Astrocyte (in vitro differentiated cells and primary cell): ENCODE results near the gene ETV6. TPM values are rescaled to one million over a fixed set of nuclear protein-coding genes. Genes with fewer than 3 reads are reported as not detected.

Experiments used
- DNase-seq: peaks from one replicate; pipeline ENCODE4 v3.0.0-alpha.2; 2010; ENCODE audit warnings: low read depth
- FAIRE-seq: peaks from 2 replicates; lab custom pipeline; 2011; peaks lifted over from hg19 to GRCh38; lab: Jason Lieb, UNC
- H2AFZ ChIP-seq: 2 replicates; pipeline ENCODE4 v1.6.0; 2012; ENCODE audit warnings: low read depth, low read length, inconsistent platforms
- H3K27ac ChIP-seq: 2 replicates; pipeline ENCODE4 v1.5.1; 2011; ENCODE audit warnings: low read depth, low read length, inconsistent platforms
- H3K27me3 ChIP-seq: 2 replicates; pipeline ENCODE4 v1.6.0; 2011; ENCODE audit warnings: low read length, inconsistent platforms; ENCODE audit not compliant: insufficient read depth
- H3K36me3 ChIP-seq: 2 replicates; pipeline ENCODE4 v1.5.1; 2011; ENCODE audit warnings: low read length, inconsistent platforms; ENCODE audit not compliant: insufficient read depth
- H3K4me1 ChIP-seq: 2 replicates; pipeline ENCODE4 v1.5.1; 2011; ENCODE audit warnings: low read length, inconsistent platforms; ENCODE audit not compliant: insufficient read depth
- H3K4me2 ChIP-seq: 2 replicates; pipeline ENCODE4 v1.6.0; 2012; ENCODE audit warnings: low read length, inconsistent platforms
- H3K4me3 ChIP-seq: 2 replicates; pipeline ENCODE4 v1.5.1; 2011; ENCODE audit warnings: low read depth, mild to moderate bottlenecking, low read length, inconsistent platforms; ENCODE audit not compliant: insufficient read depth
- H3K79me2 ChIP-seq: 2 replicates; pipeline ENCODE4 v1.6.0; 2012; ENCODE audit warnings: mild to moderate bottlenecking, low read length, inconsistent platforms; ENCODE audit not compliant: insufficient read depth
- H3K9ac ChIP-seq: 2 replicates; pipeline ENCODE4 v1.6.0; 2012; ENCODE audit warnings: mild to moderate bottlenecking, low read length, inconsistent platforms
- H3K9me3 ChIP-seq: 2 replicates; pipeline ENCODE4 v1.5.1; 2012; ENCODE audit warnings: low read depth, mild to moderate bottlenecking, low read length, inconsistent platforms; ENCODE audit not compliant: insufficient read depth
- H4K20me1 ChIP-seq: 2 replicates; pipeline ENCODE4 v1.6.0; 2012; ENCODE audit warnings: low read length, inconsistent platforms; ENCODE audit not compliant: insufficient read depth
- H3K27ac Mint-ChIP-seq: one replicate; pipeline ENCODE4 v1.8.0; 2021; ENCODE audit warnings: mild to moderate bottlenecking, mixed read lengths; ENCODE audit not compliant: unreplicated experiment
- H3K27me3 Mint-ChIP-seq: one replicate; pipeline ENCODE4 v1.8.0; 2021; ENCODE audit warnings: low read depth, mixed read lengths; ENCODE audit not compliant: unreplicated experiment
- H3K36me3 Mint-ChIP-seq: one replicate; pipeline ENCODE4 v1.8.0; 2021; ENCODE audit warnings: low read depth, mixed read lengths; ENCODE audit not compliant: unreplicated experiment
- H3K4me1 Mint-ChIP-seq: one replicate; pipeline ENCODE4 v1.8.0; 2021; ENCODE audit warnings: low read depth, mixed read lengths; ENCODE audit not compliant: unreplicated experiment
- H3K4me3 Mint-ChIP-seq: one replicate; pipeline ENCODE4 v1.8.0; 2021; ENCODE audit warnings: mild to moderate bottlenecking, moderate library complexity, mixed read lengths; ENCODE audit not compliant: unreplicated experiment
- H3K9me3 Mint-ChIP-seq: one replicate; pipeline ENCODE4 v1.8.0; 2021; ENCODE audit warnings: mild to moderate bottlenecking, mixed read lengths; ENCODE audit not compliant: unreplicated experiment
- CTCF ChIP-seq: IDR thresholded peaks from 2 replicates; pipeline ENCODE4 v1.5.1; 2011; ENCODE audit warnings: low read depth, mild to moderate bottlenecking, inconsistent platforms, low read length, moderate library complexity; ENCODE audit not compliant: insufficient read depth
- EZH2 ChIP-seq: IDR thresholded peaks from 2 replicates; pipeline ENCODE4 v1.6.1; 2012; ENCODE audit warnings: mild to moderate bottlenecking, low read length, inconsistent platforms; ENCODE audit not compliant: insufficient read depth
- total RNA-seq: library from RNA; stranded (reverse); gene quantifications from 2 replicates; pipeline ENCODE4 v1.2.1, GENCODE V29; 2021

Gene ETV6
- total RNA-seq, 1 donor from 2014 or later: 41.2 TPM

DNA sequence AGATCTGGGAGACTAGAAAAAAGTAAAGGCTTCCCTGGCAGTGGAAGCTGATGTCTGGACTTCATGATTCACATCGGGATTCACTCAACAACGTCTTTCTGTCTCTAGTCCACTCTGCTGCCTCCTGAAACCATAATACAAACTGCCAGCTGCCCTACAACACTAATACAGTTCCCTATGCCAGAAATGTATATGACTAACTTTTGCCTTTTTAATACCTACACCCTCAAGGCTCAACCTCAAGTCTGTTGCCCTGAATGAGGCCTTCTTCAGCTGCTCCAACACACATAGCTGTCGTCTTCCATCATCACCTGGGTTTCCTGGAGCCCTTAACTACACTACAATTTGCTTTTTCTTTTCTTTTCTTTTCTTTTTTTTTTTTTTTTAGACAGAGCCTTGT lies 238.6 kb downstream of the ETV6 start:
- TF ChIP-seq EZH2 (no peak), CTCF (no peak)
- Mint-ChIP-seq H3K36me3 (peaks cover 52% of the 10 kb centered on the region), H3K27ac (no peak overlapping the region), H3K9me3 (no peaks in the 10 kb centered on the region), H3K4me1 (peaks cover 33% of the 10 kb centered on the region), H3K27me3 (no peaks in the 10 kb centered on the region), H3K4me3 (no peak overlapping the region)
- no peak overlapping the region for H3K4me3 ChIP-seq
- H3K36me3 ChIP-seq: peaks cover 11% of the 10 kb centered on the region
- no peaks in the 10 kb centered on the region for H4K20me1 ChIP-seq
- no peaks in the 10 kb centered on the region for H3K27me3 ChIP-seq
- peaks cover 23% of the 10 kb centered on the region for H3K4me1 ChIP-seq
- DNase-seq (no peak), FAIRE-seq (no peak)
- no peak overlapping the region for H3K27ac ChIP-seq
- H3K9me3 ChIP-seq: no peaks in the 10 kb centered on the region
- no peak overlapping the region for H3K4me2 ChIP-seq
- no peak overlapping the region for H3K9ac ChIP-seq
- H3K79me2 ChIP-seq: no peaks in the 10 kb centered on the region
- H2AFZ ChIP-seq: no peak overlapping the region

DNA sequence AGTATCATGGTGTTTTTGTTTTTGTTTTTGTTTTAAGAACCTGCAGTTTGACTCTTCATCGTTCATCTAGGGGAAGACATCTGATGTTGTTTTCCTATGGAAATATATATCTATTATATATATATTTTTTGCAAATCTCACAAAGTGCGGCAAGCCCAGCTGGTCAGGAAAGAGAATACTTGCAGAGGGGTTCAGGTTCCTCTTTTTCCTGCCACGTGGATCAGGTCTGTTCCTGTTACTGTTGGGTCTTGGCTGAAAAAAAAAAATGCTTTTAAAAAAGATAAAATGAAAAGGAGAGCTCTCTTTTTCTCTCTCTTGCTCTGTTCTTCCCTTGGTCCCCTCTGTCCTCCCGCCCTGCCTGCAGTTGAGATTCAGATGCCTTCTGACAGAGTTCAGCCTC lies 241.9 kb downstream of the ETV6 start:
- TF ChIP-seq CTCF: no peak
- no peak for TF ChIP-seq EZH2
- no peaks in the 10 kb centered on the region for H3K27me3 Mint-ChIP-seq
- H3K79me2 ChIP-seq: no peaks in the 10 kb centered on the region
- H3K4me1 ChIP-seq: no peaks in the 10 kb centered on the region
- H3K9ac ChIP-seq: no peak overlapping the region
- H3K36me3 ChIP-seq: peaks cover 26% of the 10 kb centered on the region
- no peak overlapping the region for H3K4me3 ChIP-seq
- peaks cover 5% of the 10 kb centered on the region for H3K4me1 Mint-ChIP-seq
- no peak overlapping the region for H3K27ac Mint-ChIP-seq
- H3K27ac ChIP-seq: no peak overlapping the region
- no peaks in the 10 kb centered on the region for H3K9me3 Mint-ChIP-seq
- DNase-seq: no peak
- no peak overlapping the region for H3K4me3 Mint-ChIP-seq
- no peaks in the 10 kb centered on the region for H4K20me1 ChIP-seq
- no peak overlapping the region for H2AFZ ChIP-seq
- no peaks in the 10 kb centered on the region for H3K27me3 ChIP-seq
- no peak for FAIRE-seq
- H3K36me3 Mint-ChIP-seq: peaks cover 41% of the 10 kb centered on the region
- H3K9me3 ChIP-seq: no peaks in the 10 kb centered on the region
- no peak overlapping the region for H3K4me2 ChIP-seq

DNA sequence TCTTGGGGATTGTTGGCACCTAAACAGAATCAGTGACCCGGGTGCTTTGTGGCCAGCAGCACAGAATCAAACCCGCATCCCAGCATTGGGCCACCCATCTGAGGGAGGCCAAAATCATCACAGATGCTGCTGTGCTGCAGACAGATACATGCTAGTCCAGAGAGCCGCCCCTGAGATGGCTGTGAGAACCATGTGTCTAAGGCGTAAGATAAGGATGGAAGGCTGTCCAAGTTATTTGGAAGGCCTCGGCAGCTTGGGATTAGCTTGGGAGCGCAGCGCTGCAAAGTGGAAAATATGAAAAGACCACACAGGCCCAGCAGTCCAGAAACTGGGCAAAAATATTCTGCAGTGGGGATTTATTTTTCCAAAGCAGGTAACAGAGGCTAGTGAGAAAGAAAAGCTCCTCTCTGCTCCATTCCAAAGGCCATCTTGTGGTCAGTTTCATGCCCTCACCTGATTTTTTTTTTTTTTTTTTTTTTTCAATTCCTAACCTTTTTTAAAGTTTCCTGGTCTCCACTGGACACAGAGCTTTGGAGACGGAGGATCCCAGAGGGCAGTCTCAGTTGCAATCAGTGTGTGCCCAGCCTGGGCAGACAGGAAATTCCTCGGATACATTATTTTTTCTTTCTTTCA lies 242.4 kb downstream of the ETV6 start:
- DNase-seq (no peak), FAIRE-seq (no peak)
- Mint-ChIP-seq H3K27me3 (no peaks in the 10 kb centered on the region), H3K4me3 (no peak overlapping the region), H3K27ac (no peak overlapping the region), H3K36me3 (peaks cover 39% of the 10 kb centered on the region), H3K9me3 (no peaks in the 10 kb centered on the region), H3K4me1 (peaks cover 3% of the 10 kb centered on the region)
- no peak overlapping the region for H3K4me2 ChIP-seq
- no peak overlapping the region for H2AFZ ChIP-seq
- H4K20me1 ChIP-seq: no peaks in the 10 kb centered on the region
- H3K79me2 ChIP-seq: no peaks in the 10 kb centered on the region
- no peak overlapping the region for H3K27ac ChIP-seq
- H3K9me3 ChIP-seq: no peaks in the 10 kb centered on the region
- H3K9ac ChIP-seq: no peak overlapping the region
- H3K4me1 ChIP-seq: no peaks in the 10 kb centered on the region
- TF ChIP-seq CTCF (no peak), EZH2 (no peak)
- no peak overlapping the region for H3K4me3 ChIP-seq
- no peaks in the 10 kb centered on the region for H3K27me3 ChIP-seq
- peaks cover 26% of the 10 kb centered on the region for H3K36me3 ChIP-seq
